Testis (tissue), 2 donors: ENCODE measurements around the gene SERPINA12.

Experiments used
- CTCF ChIP-seq, 3 experiments: fragments of 450-650 bp in 2 of 3; fragments of 200-600 bp in 1 of 3; sonication (generic) in 1 of 3; IDR thresholded peaks; one replicate each; pipeline ENCODE4 v1.5.1; 2016 to 2019; ENCODE audit warnings: antibody characterized with exemption in 3 of 3, mild to moderate bottlenecking in 2 of 3, moderate library complexity in 1 of 3
- POLR2A ChIP-seq: fragments of 450-650 bp; IDR thresholded peaks from one replicate; pipeline ENCODE4 v1.6.1; 2017; ENCODE audit warnings: antibody characterized with exemption, mild to moderate bottlenecking, moderate library complexity

GRCh38 chr14:94524093-94524492 is 14.8 kb upstream of the SERPINA12 start:
- TF ChIP-seq CTCF (IDR thresholded peaks at IDR 0.05) (no peak), POLR2A (no peak)
